Mucosa of rectum (tissue), 2 donors: ENCODE results near the gene SPINK1.

Experiments
- H3K27ac ChIP-seq, 2 donors: one replicate each; pipeline ENCODE4 v1.7.0; 2013; ENCODE audit warnings: inconsistent platforms in 2 of 2, low read depth in 2 of 2, low read length in 2 of 2
- H3K27me3 ChIP-seq, 2 donors: one replicate each; pipeline ENCODE4 v1.7.0; 2013; ENCODE audit warnings: low read length in 2 of 2; ENCODE audit not compliant: control insufficient read depth in 2 of 2, insufficient read depth in 2 of 2
- H3K36me3 ChIP-seq, 2 donors: one replicate each; pipeline ENCODE4 v1.7.0; 2013; ENCODE audit warnings: low read length in 2 of 2; ENCODE audit not compliant: control insufficient read depth in 2 of 2, insufficient read depth in 2 of 2
- H3K4me1 ChIP-seq, 2 donors: one replicate each; pipeline ENCODE4 v1.7.0; 2013; ENCODE audit warnings: low read length in 2 of 2, mild to moderate bottlenecking in 1 of 2; ENCODE audit not compliant: control insufficient read depth in 2 of 2, insufficient read depth in 2 of 2
- H3K4me3 ChIP-seq, 2 donors: one replicate each; pipeline ENCODE4 v1.7.0; 2013; ENCODE audit warnings: low read length in 2 of 2
- H3K9ac ChIP-seq, 2 donors: one replicate each; pipeline ENCODE4 v1.7.0; 2013; ENCODE audit warnings: low read length in 2 of 2, low read depth in 1 of 2, mild to moderate bottlenecking in 1 of 2
- H3K9me3 ChIP-seq, 2 donors: one replicate each; pipeline ENCODE4 v1.7.0; 2013; ENCODE audit warnings: low read length in 2 of 2; ENCODE audit not compliant: control insufficient read depth in 2 of 2
- donor health status: healthy.
- donor health status: Normal muscosa, but diverticular disease.

The SPINK1 gene

GRCh38 chr5:147854894-147855773 is 23.7 kb upstream of the SPINK1 start:
- Histone ChIP-seq H3K4me3 (no peak overlapping the region), H3K9me3 (no peaks in the 10 kb centered on the region), H3K4me1 (peaks cover 0 to 1% of the 10 kb centered on the region in 2 donors), H3K9ac (no peak overlapping the region), H3K36me3 (no peaks in the 10 kb centered on the region), H3K27ac (no peak overlapping the region), H3K27me3 (no peaks in the 10 kb centered on the region)

DNA sequence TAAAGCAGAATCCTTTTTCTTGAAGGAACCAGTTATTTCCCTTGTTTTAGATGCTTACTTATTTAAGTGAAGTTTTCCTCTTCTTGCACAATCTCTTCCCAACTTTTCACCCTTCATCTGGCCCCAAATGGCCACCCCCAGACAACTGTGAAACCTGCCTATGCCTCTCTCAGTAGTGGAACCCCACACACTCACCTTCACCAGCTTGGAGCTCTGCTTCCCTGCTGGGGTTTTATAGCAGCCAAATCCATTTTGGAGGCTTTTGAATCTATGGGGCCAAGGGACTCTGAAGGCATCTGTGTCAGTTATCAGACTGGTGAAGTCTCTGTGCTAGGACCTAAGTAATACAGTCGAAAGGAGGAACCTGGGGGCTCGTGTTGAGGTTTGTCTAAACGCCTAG is 22.9 kb upstream of the SPINK1 start:
- Histone ChIP-seq H3K27me3 (no peaks in the 10 kb centered on the region), H3K9me3 (no peaks in the 10 kb centered on the region), H3K9ac (no peak overlapping the region), H3K4me1 (no peaks in the 10 kb centered on the region), H3K27ac (no peak overlapping the region), H3K36me3 (no peaks in the 10 kb centered on the region), H3K4me3 (no peak overlapping the region)

DNA sequence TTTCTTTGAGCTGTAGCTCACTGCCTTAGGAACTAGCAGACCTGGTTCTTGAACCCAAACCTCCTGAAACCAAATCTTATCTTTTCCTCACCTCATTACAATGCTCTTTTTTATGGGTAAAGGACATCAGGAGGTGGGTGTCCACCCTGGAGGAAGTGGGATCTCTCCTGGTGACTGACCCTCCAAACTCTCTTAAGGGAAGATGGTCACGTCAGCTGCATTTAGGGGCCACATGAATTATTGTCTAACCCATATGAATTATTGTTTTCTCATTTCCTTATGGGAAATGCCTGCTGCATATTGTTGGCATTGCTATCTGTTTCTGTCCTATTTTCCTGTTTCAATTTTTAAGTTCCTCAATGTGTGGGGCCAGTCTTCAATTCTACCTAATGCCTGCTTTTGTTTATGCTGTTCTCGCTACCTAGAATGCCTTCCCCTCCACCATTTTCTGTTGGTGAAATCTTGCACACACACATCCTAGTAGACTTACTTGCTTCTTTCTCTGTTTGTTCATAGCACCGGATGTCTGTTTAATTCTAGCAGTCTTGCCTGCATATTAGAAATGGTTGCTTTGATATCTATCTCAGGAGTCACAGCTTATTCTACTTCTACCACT is 22.0 kb upstream of the SPINK1 start:
- Histone ChIP-seq H3K4me3 (no peak overlapping the region), H3K9ac (no peak overlapping the region), H3K27me3 (no peaks in the 10 kb centered on the region), H3K36me3 (no peaks in the 10 kb centered on the region), H3K9me3 (no peaks in the 10 kb centered on the region), H3K27ac (no peak overlapping the region), H3K4me1 (no peaks in the 10 kb centered on the region)

DNA sequence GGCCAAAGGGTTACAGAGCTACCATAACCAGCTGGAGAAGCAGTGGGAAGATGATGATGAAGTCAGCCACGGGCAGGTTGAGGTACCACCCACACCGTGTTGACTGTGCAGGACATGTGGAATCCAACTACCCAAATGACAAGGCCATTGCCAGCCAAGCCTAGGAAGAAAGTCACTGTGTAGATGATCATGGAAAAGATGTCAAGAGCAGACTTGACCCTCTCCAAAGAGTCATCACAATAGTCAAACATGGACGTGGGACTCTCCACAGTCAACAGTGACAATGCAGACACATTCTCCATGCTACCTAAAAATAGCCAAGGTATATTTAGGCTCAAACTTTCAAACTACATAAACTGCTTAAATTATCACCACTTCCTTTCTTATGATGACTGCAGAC is 20.9 kb upstream of the SPINK1 start:
- Histone ChIP-seq H3K4me1 (no peaks in the 10 kb centered on the region), H3K9me3 (no peaks in the 10 kb centered on the region)

GRCh38 chr5:147851578-147851977 is 20.1 kb upstream of the SPINK1 start:
- Histone ChIP-seq H3K36me3 (no peaks in the 10 kb centered on the region), H3K27me3 (no peaks in the 10 kb centered on the region), H3K9ac (no peak overlapping the region), H3K9me3 (no peaks in the 10 kb centered on the region), H3K4me3 (no peak overlapping the region), H3K27ac (no peak overlapping the region), H3K4me1 (no peaks in the 10 kb centered on the region)

More for the DNA sequence above, 20.9 kb upstream of the SPINK1 start:
- H3K4me3 ChIP-seq, result no peak overlapping the region
- H3K36me3 ChIP-seq, result no peaks in the 10 kb centered on the region
- H3K9ac ChIP-seq, result no peak overlapping the region
- no peak overlapping the region for H3K27ac ChIP-seq
- no peaks in the 10 kb centered on the region for H3K27me3 ChIP-seq

- Histone ChIP-seq H3K36me3 (no peaks in the 10 kb centered on the region), H3K4me1 (no peaks in the 10 kb centered on the region), H3K4me3 (no peak overlapping the region), H3K9ac (no peak overlapping the region), H3K9me3 (no peaks in the 10 kb centered on the region), H3K27me3 (no peaks in the 10 kb centered on the region), H3K27ac (no peak overlapping the region)
Observed at GRCh38 chr5:147849226-147849625, 17.8 kb upstream of the SPINK1 start.

DNA sequence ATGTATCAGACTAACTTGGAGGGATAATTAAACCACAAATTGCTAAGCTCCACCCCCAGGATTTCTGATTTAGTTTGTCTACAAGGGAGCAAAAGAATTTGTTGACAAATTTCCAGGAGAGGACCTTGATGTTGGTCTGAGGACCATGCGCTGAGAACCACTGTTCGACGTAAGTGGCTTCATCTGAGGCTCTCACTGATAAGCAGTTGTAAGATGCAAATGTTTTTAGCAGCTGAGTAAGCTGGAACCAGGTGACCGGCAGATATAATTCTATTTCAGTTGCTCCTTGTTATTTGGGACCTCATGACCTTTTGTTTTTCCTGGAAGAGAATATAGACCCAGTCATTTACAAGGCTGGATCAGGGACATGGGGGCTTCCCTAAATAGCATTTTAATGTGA is 14.1 kb upstream of the SPINK1 start:
- no peak overlapping the region for H3K4me3 ChIP-seq
- no peak overlapping the region for H3K27ac ChIP-seq
- no peaks in the 10 kb centered on the region for H3K36me3 ChIP-seq
- H3K4me1 ChIP-seq, result no peaks in the 10 kb centered on the region
- no peaks in the 10 kb centered on the region for H3K9me3 ChIP-seq
- no peaks in the 10 kb centered on the region for H3K27me3 ChIP-seq
- H3K9ac ChIP-seq, result no peak overlapping the region

DNA sequence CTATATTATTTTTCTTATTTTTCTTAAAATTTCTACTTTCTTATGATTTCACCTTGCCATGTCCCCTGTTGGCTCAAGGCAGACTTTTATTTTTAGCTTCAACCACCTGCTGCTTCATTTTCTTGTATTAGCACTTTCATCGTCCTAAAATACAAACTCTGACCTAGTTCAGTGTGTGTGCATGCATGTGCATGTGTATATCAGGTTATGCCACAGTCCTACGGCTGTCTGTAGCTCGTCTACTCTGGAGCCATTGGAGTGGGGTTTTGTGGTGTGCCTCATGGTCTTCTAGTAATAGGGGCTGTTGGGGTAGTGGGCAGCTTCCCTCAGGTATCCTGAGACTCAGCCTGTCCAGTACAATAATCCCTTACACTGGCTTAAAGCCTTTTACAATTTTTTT is 13.4 kb upstream of the SPINK1 start:
- H3K27ac ChIP-seq, result no peak overlapping the region
- no peaks in the 10 kb centered on the region for H3K9me3 ChIP-seq

GRCh38 chr5:147842869-147843268 is 11.4 kb upstream of the SPINK1 start:
- Histone ChIP-seq H3K36me3 (no peaks in the 10 kb centered on the region), H3K27ac (no peak overlapping the region), H3K4me1 (peaks cover 0 to 3% of the 10 kb centered on the region in 2 donors), H3K4me3 (no peak overlapping the region), H3K27me3 (no peaks in the 10 kb centered on the region), H3K9me3 (no peaks in the 10 kb centered on the region), H3K9ac (no peak overlapping the region)

More for the DNA sequence above, 13.4 kb upstream of the SPINK1 start:
- H3K27me3 ChIP-seq, result no peaks in the 10 kb centered on the region
- no peak overlapping the region for H3K9ac ChIP-seq
- no peaks in the 10 kb centered on the region for H3K36me3 ChIP-seq
- no peak overlapping the region for H3K4me3 ChIP-seq
- no peaks in the 10 kb centered on the region for H3K4me1 ChIP-seq

GRCh38 chr5:147836439-147836838 is 5.0 kb upstream of the SPINK1 start:
- no peak overlapping the region for H3K4me3 ChIP-seq

More at GRCh38 chr5:147836439-147836838, 5.0 kb upstream of the SPINK1 start:
- Histone ChIP-seq H3K9me3 (no peaks in the 10 kb centered on the region), H3K27me3 (no peaks in the 10 kb centered on the region), H3K36me3 (no peaks in the 10 kb centered on the region), H3K4me1 (peaks cover 0 to 16% of the 10 kb centered on the region in 2 donors), H3K9ac (no peak overlapping the region), H3K27ac (no peak overlapping the region)
